SH-SY5Y (cell line): ENCODE measurements around the gene SNAP25.

Source experiments
- GATA2 ChIP-seq: IDR thresholded peaks from 2 replicates; pipeline ENCODE4 v1.6.1; 2011; ENCODE audit warnings: mild to moderate bottlenecking, low read depth, low read length
- GATA3 ChIP-seq: IDR thresholded peaks from 2 replicates; pipeline ENCODE4 v1.6.1; 2011; ENCODE audit warnings: low read depth, mild to moderate bottlenecking, low read length, moderate library complexity

DNA sequence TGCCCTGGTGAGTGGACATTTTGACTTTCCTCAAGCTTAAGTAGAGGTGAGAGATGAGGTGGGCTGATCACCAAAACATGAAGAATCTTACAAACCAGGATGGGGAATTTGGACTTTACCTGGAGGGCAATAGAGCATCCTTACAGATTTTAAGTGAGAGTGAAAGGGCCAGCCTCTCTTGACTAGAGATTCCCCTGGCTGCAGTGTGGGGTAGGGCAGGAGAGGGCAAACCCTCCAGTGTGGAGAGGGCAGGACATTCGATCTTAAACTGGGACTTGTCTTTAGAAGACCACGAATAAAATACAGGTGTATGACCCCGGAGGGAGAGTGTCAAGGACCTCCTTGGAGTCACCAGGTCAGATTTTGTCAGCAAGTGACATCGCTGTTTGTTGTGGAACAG is 105.1 kb downstream of the SNAP25 start:
- no peak for TF ChIP-seq GATA2
- TF ChIP-seq GATA3 = no peak
